Measurements from ENCODE around the gene ARID3A.
A peak's percentile ranks its signal among the peaks of the same experiment; 100 is the strongest.

The ARID3A gene

GRCh38 chr19:988510-988909 is 62.7 kb downstream of the ARID3A start:
- Histone ChIP-seq H3K9me3 (replicated peaks in 1 of 2; ENCODE audit: control insufficient read depth in 2 of 2, insufficient read depth in 1 of 2, low read depth in 1 of 2, low read length in 2 of 2) (no peaks in the 10 kb centered on the region), H3K23ac (ENCODE audit: low read depth, low read length, poor library complexity) (no peak overlapping the region), H3K27me3 (ENCODE audit: control insufficient read depth in 3 of 3, insufficient read depth in 3 of 3, low read depth in 1 of 3, low read length in 3 of 3) (no peaks in the 10 kb centered on the region), H3K4me1 (ENCODE audit: control insufficient read depth in 2 of 2, insufficient read depth in 1 of 2, low read depth in 1 of 2, low read length in 2 of 2) (peaks cover 3 to 7% of the 10 kb centered on the region in 2 donors), H2BK5ac (ENCODE audit: low read length) (no peak overlapping the region), H3K18ac (ENCODE audit: low read length) (no peak overlapping the region), H3K27ac (replicated peaks; ENCODE audit: low read length) (no peak overlapping the region), H2BK12ac (ENCODE audit: low read length) (no peak overlapping the region), H2AFZ (ENCODE audit: low read length) (no peak overlapping the region), H3K9ac (ENCODE audit: low read depth, low read length, poor library complexity) (no peak overlapping the region), H3K4me2 (ENCODE audit: insufficient read depth, low read length, poor library complexity, severe bottlenecking) (no peak overlapping the region), H3K4ac (ENCODE audit: low read length) (no peak overlapping the region), H3K14ac (ENCODE audit: low read length) (no peak overlapping the region), H4K91ac (ENCODE audit: low read depth, low read length, poor library complexity) (no peak overlapping the region), H2BK120ac (ENCODE audit: low read depth, low read length) (no peak overlapping the region), H4K8ac (ENCODE audit: low read depth, low read length) (no peak overlapping the region), H2BK15ac (ENCODE audit: low read length) (no peak overlapping the region), H2AK5ac (ENCODE audit: low read depth, low read length) (no peak overlapping the region), H3K36me3 (replicated peaks in 1 of 2; ENCODE audit: control insufficient read depth in 2 of 2, insufficient read depth in 2 of 2, low read length in 2 of 2) (peaks cover 30 to 65% of the 10 kb centered on the region in 2 donors), H3K4me3 (ENCODE audit: low read length in 2 of 2) (peak overlapping the region in 1 of 2 donors; percentile 32), H3K79me1 (ENCODE audit: low read depth, low read length) (peaks cover 12% of the 10 kb centered on the region)
- WGBS, 2 donors (ENCODE audit: extremely low coverage in 2 of 2, insufficient read length in 2 of 2, insufficient replicate concordance in 1 of 2), result no CpG with 5 or more reads among the region's 15 CpGs
- DNase-seq (ENCODE audit: low spot score), result no peak

GRCh38 chr19:989381-990081 is 63.7 kb downstream of the ARID3A start:
- Histone ChIP-seq H3K14ac (ENCODE audit: low read length) (peak overlapping the region; percentile 8), H3K79me1 (ENCODE audit: low read depth, low read length) (peaks cover 11% of the 10 kb centered on the region), H3K36me3 (replicated peaks in 1 of 2; ENCODE audit: control insufficient read depth in 2 of 2, insufficient read depth in 2 of 2, low read length in 2 of 2) (peaks cover 30 to 71% of the 10 kb centered on the region in 2 donors), H3K4me1 (ENCODE audit: control insufficient read depth in 2 of 2, insufficient read depth in 1 of 2, low read depth in 1 of 2, low read length in 2 of 2) (peaks cover 2 to 3% of the 10 kb centered on the region in 2 donors), H2BK120ac (ENCODE audit: low read depth, low read length) (no peak overlapping the region), H3K18ac (ENCODE audit: low read length) (no peak overlapping the region), H3K4me3 (ENCODE audit: low read length in 2 of 2) (no peak overlapping the region), H3K27ac (replicated peaks; ENCODE audit: low read length) (no peak overlapping the region), H2BK15ac (ENCODE audit: low read length) (no peak overlapping the region), H2BK5ac (ENCODE audit: low read length) (peak overlapping the region; percentile 13), H3K4me2 (ENCODE audit: insufficient read depth, low read length, poor library complexity, severe bottlenecking) (no peak overlapping the region), H3K9ac (ENCODE audit: low read depth, low read length, poor library complexity) (peak overlapping the region; percentile 60), H2BK12ac (ENCODE audit: low read length) (no peak overlapping the region), H2AFZ (ENCODE audit: low read length) (no peak overlapping the region), H3K23ac (ENCODE audit: low read depth, low read length, poor library complexity) (peak overlapping the region; percentile 97), H3K27me3 (ENCODE audit: control insufficient read depth in 3 of 3, insufficient read depth in 3 of 3, low read depth in 1 of 3, low read length in 3 of 3) (no peaks in the 10 kb centered on the region), H3K9me3 (replicated peaks in 1 of 2; ENCODE audit: control insufficient read depth in 2 of 2, insufficient read depth in 1 of 2, low read depth in 1 of 2, low read length in 2 of 2) (no peaks in the 10 kb centered on the region), H3K4ac (ENCODE audit: low read length) (no peak overlapping the region), H2AK5ac (ENCODE audit: low read depth, low read length) (no peak overlapping the region), H4K8ac (ENCODE audit: low read depth, low read length) (no peak overlapping the region), H4K91ac (ENCODE audit: low read depth, low read length, poor library complexity) (no peak overlapping the region)
- no CpG with 5 or more reads among the region's 25 CpGs for WGBS, 2 donors (ENCODE audit: extremely low coverage in 2 of 2, insufficient read length in 2 of 2, insufficient replicate concordance in 1 of 2)
- DNase-seq (ENCODE audit: low spot score), result no peak

GRCh38 chr19:990119-990571 is 64.3 kb downstream of the ARID3A start:
- Histone ChIP-seq H3K4me1 (ENCODE audit: control insufficient read depth in 2 of 2, insufficient read depth in 1 of 2, low read depth in 1 of 2, low read length in 2 of 2) (peaks cover 0 to 3% of the 10 kb centered on the region in 2 donors), H3K27ac (replicated peaks; ENCODE audit: low read length) (no peak overlapping the region), H3K9me3 (replicated peaks in 1 of 2; ENCODE audit: control insufficient read depth in 2 of 2, insufficient read depth in 1 of 2, low read depth in 1 of 2, low read length in 2 of 2) (no peaks in the 10 kb centered on the region), H2AFZ (ENCODE audit: low read length) (no peak overlapping the region), H2BK5ac (ENCODE audit: low read length) (peak overlapping the region; percentile 13), H3K36me3 (replicated peaks in 1 of 2; ENCODE audit: control insufficient read depth in 2 of 2, insufficient read depth in 2 of 2, low read length in 2 of 2) (peaks cover 30 to 75% of the 10 kb centered on the region in 2 donors), H3K4me2 (ENCODE audit: insufficient read depth, low read length, poor library complexity, severe bottlenecking) (no peak overlapping the region), H2BK12ac (ENCODE audit: low read length) (no peak overlapping the region), H3K79me1 (ENCODE audit: low read depth, low read length) (peaks cover 9% of the 10 kb centered on the region), H3K4me3 (ENCODE audit: low read length in 2 of 2) (no peak overlapping the region), H3K4ac (ENCODE audit: low read length) (no peak overlapping the region), H3K14ac (ENCODE audit: low read length) (peak overlapping the region; percentile 8), H2BK15ac (ENCODE audit: low read length) (no peak overlapping the region), H3K23ac (ENCODE audit: low read depth, low read length, poor library complexity) (peak overlapping the region; percentile 43), H3K27me3 (ENCODE audit: control insufficient read depth in 3 of 3, insufficient read depth in 3 of 3, low read depth in 1 of 3, low read length in 3 of 3) (no peaks in the 10 kb centered on the region), H4K91ac (ENCODE audit: low read depth, low read length, poor library complexity) (no peak overlapping the region), H2BK120ac (ENCODE audit: low read depth, low read length) (no peak overlapping the region), H3K9ac (ENCODE audit: low read depth, low read length, poor library complexity) (peak overlapping the region; percentile 60), H4K8ac (ENCODE audit: low read depth, low read length) (no peak overlapping the region), H3K18ac (ENCODE audit: low read length) (peak overlapping the region; percentile 28), H2AK5ac (ENCODE audit: low read depth, low read length) (no peak overlapping the region)
- no peak for DNase-seq (ENCODE audit: low spot score)
- no CpG with 5 or more reads among the region's 27 CpGs for WGBS, 2 donors (ENCODE audit: extremely low coverage in 2 of 2, insufficient read length in 2 of 2, insufficient replicate concordance in 1 of 2)

DNA sequence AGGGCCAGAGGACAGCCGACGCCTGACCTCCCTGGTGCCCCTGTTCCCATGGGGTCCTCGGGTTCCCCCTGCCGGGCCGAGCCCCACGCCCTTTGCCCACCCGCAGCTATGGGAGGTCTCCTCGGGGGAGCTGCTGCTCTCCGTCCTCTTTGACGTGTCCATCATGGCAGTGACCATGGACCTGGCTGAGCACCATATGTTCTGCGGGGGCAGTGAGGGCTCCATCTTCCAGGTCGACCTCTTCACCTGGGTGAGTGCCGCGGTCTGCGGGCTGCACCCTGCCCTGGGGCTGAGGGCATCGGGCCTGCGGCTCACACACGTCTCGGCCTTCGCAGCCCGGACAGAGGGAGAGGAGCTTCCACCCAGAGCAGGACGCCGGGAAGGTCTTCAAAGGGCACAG is 64.9 kb downstream of the ARID3A start:
- H3K4me3 ChIP-seq (ENCODE audit: low read length in 2 of 2), result no peak overlapping the region
- H2AK5ac ChIP-seq (ENCODE audit: low read depth, low read length), result no peak overlapping the region
- H3K27me3 ChIP-seq (ENCODE audit: control insufficient read depth in 3 of 3, insufficient read depth in 3 of 3, low read depth in 1 of 3, low read length in 3 of 3), result peaks cover 0 to under 1% (median 0%) of the 10 kb centered on the region in 3 experiments
- H3K14ac ChIP-seq (ENCODE audit: low read length), result no peak overlapping the region
- H3K79me1 ChIP-seq (ENCODE audit: low read depth, low read length), result peaks cover 7% of the 10 kb centered on the region
- no peak overlapping the region for H2BK120ac ChIP-seq (ENCODE audit: low read depth, low read length)
- no peak overlapping the region for H4K8ac ChIP-seq (ENCODE audit: low read depth, low read length)
- H2BK12ac ChIP-seq (ENCODE audit: low read length), result no peak overlapping the region
- peak overlapping the region; percentile 85 for H4K91ac ChIP-seq (ENCODE audit: low read depth, low read length, poor library complexity)
- no peak overlapping the region for H2BK15ac ChIP-seq (ENCODE audit: low read length)
- H3K9ac ChIP-seq (ENCODE audit: low read depth, low read length, poor library complexity), result no peak overlapping the region
- no peaks in the 10 kb centered on the region for H3K9me3 ChIP-seq (replicated peaks in 1 of 2; ENCODE audit: control insufficient read depth in 2 of 2, insufficient read depth in 1 of 2, low read depth in 1 of 2, low read length in 2 of 2)
- no peak overlapping the region for H2BK5ac ChIP-seq (ENCODE audit: low read length)
- H3K4me1 ChIP-seq (ENCODE audit: control insufficient read depth in 2 of 2, insufficient read depth in 1 of 2, low read depth in 1 of 2, low read length in 2 of 2), result peaks cover 0 to 3% of the 10 kb centered on the region in 2 donors
- H3K36me3 ChIP-seq (replicated peaks in 1 of 2; ENCODE audit: control insufficient read depth in 2 of 2, insufficient read depth in 2 of 2, low read length in 2 of 2), result peaks cover 29 to 73% of the 10 kb centered on the region in 2 donors
- no CpG with 5 or more reads among the region's 23 CpGs for WGBS, 2 donors (ENCODE audit: extremely low coverage in 2 of 2, insufficient read length in 2 of 2, insufficient replicate concordance in 1 of 2)
- no peak overlapping the region for H3K27ac ChIP-seq (replicated peaks; ENCODE audit: low read length)
- no peak overlapping the region for H3K4ac ChIP-seq (ENCODE audit: low read length)
- H3K4me2 ChIP-seq (ENCODE audit: insufficient read depth, low read length, poor library complexity, severe bottlenecking), result no peak overlapping the region
- DNase-seq (ENCODE audit: low spot score), result no peak
- H3K18ac ChIP-seq (ENCODE audit: low read length), result no peak overlapping the region
- no peak overlapping the region for H2AFZ ChIP-seq (ENCODE audit: low read length)
- H3K23ac ChIP-seq (ENCODE audit: low read depth, low read length, poor library complexity), result peak overlapping the region; percentile 20

All from neuronal stem cell (in vitro differentiated cells).